NOMO-1 treated with dmso at 0.1 percent for 144 hours (cell line): Measurements from ENCODE around the gene GVQW3.

Experiments used
- DNase-seq: peaks from one replicate; lab custom pipeline; 2025; ENCODE audit not compliant: unreplicated experiment; lab: John Stamatoyannopoulos, UW

GVQW3 gene

DNA sequence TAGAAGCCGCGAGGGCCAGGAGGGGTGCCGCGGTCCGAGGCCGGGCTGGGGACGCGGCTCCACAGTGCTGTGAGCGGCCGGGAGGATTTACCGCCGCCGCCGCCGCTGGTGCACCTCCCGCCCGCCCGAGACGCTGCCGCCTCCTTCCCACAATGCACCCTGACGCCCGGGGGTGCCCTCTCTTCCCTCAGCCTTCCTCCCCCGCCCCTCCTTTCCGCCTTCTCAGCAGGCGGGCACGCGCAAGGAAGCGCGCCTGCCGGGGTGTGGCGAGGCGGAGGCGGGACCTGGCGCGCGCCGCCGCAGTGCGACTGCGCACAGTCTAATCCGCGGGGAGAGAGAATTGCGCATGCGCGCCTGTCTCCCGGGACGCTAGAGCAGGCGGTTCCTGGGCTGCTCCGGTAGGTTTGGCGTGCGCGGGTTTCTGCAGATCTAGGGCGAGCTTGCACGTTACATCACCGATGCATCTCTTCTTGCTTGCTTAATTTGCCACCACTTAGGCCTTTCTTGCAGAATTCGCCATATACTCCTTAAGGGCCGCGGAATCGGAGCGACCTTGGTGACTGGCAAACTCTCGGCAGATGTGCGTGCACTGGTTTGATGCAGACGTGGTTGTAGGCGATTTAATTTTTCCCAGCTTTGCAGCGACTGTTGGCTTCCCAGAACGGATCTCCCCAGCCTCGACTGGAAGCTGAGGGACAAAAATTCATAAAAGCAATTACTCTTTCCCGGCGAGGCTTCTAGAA lies at the start of gene GVQW3, which contains the start of gene THAP12:
GVQW3 (plus strand) TSS at position 347 of the 743 bp plus-strand sequence. CDS start 506 bp downstream, outside the sequence.
THAP12 (minus strand) TSS at position 156 of the 743 bp plus-strand sequence. CDS start 296 bp downstream, outside the sequence.
- peak; percentile 94 for DNase-seq

DNA sequence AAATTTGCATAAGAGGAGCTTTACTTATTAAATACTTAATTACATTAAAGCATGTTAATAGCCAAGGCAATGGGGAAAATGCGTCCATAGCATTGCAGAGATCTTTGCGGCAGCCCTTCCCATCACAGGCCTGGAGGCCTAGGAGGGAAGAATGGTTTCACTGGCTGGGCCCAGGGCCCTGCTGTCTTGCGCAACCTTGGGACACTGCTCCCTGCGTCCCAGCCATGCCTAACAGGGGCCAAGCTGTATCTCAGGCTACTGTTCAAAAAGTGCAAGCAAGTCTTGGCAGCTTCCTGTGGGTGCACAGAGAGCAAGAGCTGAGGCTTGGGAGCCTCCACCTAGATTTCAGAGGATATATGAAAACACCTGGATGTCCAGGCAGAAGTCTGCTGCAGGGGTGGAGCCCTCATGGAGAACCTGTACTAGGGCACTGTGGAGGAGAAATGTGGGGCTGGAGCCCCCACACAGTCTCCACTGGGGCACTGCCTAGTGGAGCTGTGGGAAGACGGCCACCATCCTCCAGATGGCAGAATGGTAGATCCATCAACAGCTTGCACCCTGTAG lies 46.2 kb upstream of the GVQW3 start:
- no peak for DNase-seq

- DNase-seq, result peak; percentile 76
Measured at GRCh38 chr11:76335842-76336241, 45.3 kb upstream of the GVQW3 start.

DNA sequence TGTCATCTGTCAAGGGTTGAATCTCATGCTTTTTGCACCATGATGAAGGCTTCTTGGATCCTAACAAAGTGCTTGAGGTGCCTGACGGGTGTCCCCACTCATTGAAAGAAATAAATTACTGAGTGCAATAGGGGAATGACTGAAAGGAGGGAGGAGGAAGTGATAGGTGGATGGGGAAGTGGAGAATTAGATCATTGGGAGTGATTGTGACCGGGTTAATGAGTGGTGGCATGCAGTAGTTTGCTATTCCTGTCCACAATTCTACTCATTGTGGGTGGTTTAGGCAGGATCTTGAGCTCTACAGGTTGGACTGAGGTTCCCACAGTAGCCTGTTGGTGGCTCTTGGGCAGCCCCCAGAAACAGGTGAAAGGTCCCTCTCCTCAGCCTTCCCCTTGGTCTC lies 44.5 kb upstream of the GVQW3 start:
- DNase-seq, result peak; percentile 25

- no peak for DNase-seq
Measured at GRCh38 chr11:76337469-76337868, 43.7 kb upstream of the GVQW3 start.

DNA sequence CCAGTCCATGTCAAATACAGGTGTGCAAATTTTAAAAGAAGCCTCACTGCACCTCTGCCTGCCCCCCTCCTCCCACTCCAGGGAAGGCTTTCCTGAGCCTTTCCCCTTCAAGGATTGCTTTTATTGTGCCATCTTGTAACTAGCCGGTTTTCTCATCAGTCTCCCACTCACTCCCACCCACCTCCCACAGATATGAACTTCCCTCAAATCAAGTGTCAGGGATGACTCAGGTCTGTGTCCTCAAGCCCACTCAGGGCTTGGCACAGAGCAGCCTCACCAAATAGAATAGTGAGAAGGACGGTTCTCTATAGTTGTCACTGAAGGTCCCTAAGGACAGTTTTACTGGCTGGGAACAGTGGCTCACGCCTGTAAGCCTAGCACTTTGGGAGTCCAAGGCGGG lies 43.2 kb upstream of the GVQW3 start:
- no peak for DNase-seq

- peak; percentile 92 for DNase-seq
Measured at GRCh38 chr11:76339221-76339620, 41.9 kb upstream of the GVQW3 start.

DNA sequence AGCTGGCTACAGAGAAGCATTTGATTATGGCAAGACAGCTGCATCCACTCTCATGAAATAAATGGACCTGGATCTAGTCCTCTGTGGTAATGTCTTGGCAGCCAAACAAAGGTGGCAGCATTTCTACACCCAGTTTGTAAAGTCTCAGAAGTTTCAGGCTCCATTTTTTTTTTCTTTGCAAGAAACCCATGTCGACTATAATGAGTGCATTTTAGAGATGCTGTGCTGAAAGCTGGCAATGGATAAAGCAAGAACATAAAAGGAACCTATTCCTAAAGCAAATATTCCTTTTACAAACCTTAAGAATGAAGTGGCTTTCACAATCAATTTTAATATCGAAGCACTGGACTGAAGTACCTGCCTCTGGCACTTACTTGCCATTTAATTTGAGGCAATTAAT lies 33.7 kb upstream of the GVQW3 start:
- no peak for DNase-seq

- no peak for DNase-seq
Measured at GRCh38 chr11:76348348-76348747, 32.8 kb upstream of the GVQW3 start.

GRCh38 chr11:76355172-76355571 lies 26.0 kb upstream of the GVQW3 start:
- DNase-seq, result no peak

- DNase-seq, result no peak
Measured at GRCh38 chr11:76361374-76361773, 19.7 kb upstream of the GVQW3 start.

- no peak for DNase-seq
Measured at GRCh38 chr11:76361776-76362175, 19.3 kb upstream of the GVQW3 start.

GRCh38 chr11:76362716-76363115 lies 18.4 kb upstream of the GVQW3 start:
- DNase-seq, result no peak

- no peak for DNase-seq
Measured at GRCh38 chr11:76365038-76365679, 16.0 kb upstream of the GVQW3 start.

DNA sequence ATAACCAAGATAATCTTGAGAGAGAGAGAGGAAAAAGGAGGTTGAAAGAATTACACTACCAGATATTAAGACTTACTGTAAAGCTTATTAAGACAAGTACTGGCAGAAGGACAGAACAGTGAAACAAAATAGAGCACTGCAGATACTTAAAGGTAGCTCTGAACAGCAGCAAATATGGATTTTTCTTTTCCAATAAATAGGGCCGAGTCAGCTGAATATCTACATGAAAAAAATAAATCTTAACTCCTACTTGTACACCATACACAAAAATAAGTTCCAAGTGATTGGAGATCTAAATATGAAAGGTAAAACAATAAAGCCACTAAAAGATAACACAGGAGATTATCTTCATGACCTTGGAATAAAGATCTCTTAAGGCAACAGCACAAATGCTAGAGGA lies 12.6 kb upstream of the GVQW3 start:
- no peak for DNase-seq

DNA sequence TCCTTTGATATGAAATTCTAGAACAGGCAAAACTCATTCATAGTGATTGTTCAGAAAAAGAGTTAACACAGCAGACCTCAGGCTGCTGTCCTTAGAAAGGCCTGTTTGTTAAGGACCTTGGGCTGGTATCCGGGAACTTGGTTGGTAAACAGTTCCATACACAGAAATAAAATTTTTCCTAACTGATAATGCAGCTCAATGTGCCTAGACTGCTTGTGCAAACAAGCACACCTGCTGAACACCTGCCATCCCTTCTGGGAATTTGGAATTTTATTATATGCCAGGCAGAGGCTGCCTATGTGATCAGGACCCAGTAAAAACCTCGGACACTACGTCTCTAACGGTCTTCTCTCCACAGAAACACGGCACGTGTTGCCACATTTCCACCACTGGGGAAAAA lies 11.7 kb upstream of the GVQW3 start:
- no peak for DNase-seq

GRCh38 chr11:76371170-76371569 lies 10.0 kb upstream of the GVQW3 start:
- DNase-seq, result no peak

DNA sequence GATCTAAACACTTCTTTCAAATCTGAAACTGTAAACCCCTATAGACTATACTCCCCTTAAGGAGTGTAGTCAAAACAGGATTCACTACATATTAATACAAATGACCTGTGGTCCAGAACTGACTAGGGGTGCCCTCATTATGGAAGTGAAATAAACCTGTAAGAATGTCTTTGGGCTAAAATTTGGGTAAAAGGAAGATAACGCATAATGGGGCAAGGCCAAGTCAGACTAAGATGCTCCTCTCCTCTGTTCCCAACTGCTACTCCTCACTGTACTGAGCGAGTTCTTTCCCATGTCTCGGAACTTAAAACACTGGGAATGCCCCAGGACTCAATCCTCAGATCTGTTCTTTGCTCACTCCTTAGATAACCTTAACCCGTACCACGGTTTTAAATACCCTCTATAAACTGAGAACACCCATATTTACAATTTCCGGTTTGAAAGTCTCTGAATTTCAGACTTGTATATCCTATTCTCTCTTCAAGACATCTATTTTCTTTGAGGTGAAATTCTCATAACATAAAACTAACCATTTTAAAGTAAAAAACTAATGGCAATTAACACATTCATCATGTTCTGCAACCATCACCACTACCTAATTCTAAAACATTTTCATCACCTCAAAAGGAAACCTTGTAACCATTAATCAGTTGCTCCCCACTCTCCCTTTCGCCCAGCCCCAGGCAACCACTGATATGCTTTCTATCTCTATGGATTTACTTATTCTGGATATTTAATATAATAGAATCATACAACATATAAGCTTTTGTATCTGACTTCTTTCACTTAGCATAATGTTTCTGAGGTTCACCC lies 4.2 kb upstream of the GVQW3 start:
- DNase-seq, result no peak

- no peak for DNase-seq
Measured at GRCh38 chr11:76379807-76380158, 1.3 kb upstream of the GVQW3 start.

GRCh38 chr11:76380159-76380976 lies 755 bp upstream of the GVQW3 start:
- peak; percentile 47 for DNase-seq

DNA sequence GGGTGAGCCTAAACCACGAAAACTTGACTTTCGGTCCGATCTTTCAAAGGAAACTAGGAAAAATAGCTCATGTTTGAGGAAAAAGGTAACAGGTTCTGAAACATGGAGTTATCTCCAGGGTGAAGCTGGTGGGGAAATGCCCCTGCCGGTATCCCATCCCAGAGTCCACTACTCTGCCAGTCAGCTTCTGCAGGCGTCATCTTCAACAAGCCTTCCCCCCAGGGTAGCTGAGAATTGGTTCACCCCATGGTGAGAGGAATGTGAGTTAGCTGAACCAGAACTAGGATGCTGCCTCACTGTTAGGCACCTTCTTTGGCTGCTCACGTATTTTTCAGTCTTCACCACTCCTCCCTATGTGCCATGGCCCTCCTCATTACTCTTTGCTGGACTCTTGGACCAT lies 1.1 kb downstream of the GVQW3 start:
- DNase-seq, result no peak
